WTC11 (cell line): ENCODE results near the gene ERICH4. TPM values are rescaled to one million over a fixed set of nuclear protein-coding genes. Genes with fewer than 3 reads are reported as not detected.

Experiments used
- ATAC-seq: fragments of 200-7000 bp; cut with Tn5 transposase; 2 replicates; pipeline ENCODE4 v1.10.0; 2021; ENCODE audit warnings: mild to moderate bottlenecking, moderate library complexity
- CTCF ChIA-PET: fragments of 300-600 bp; sonication (Branson Sonifier 250); formaldehyde crosslinking; loops from one replicate; lab custom pipeline; 2021; ENCODE audit warnings: antibody characterized with exemption; lab: Charles Lee
- POLR2A ChIA-PET: fragments of 350-600 bp; sonication (Branson Sonifier 250); formaldehyde crosslinking; loops from one replicate; lab custom pipeline; 2021; ENCODE audit warnings: antibody characterized with exemption; lab: Charles Lee
- DNase-seq: peaks from one replicate; pipeline ENCODE4 v3.0.0; 2021; ENCODE audit warnings: low spot score
- H3K27ac Mint-ChIP-seq: 2 replicates; pipeline ENCODE4 v1.8.0; 2021; ENCODE audit warnings: mixed read lengths
- H3K27me3 Mint-ChIP-seq: 2 replicates; pipeline ENCODE4 v1.8.0; 2021; ENCODE audit warnings: low read depth, mild to moderate bottlenecking, moderate library complexity, mixed read lengths
- H3K36me3 Mint-ChIP-seq: 2 replicates; pipeline ENCODE4 v1.8.0; 2021; ENCODE audit warnings: mixed read lengths
- H3K4me1 Mint-ChIP-seq: 2 replicates; pipeline ENCODE4 v1.8.0; 2022; ENCODE audit warnings: mixed read lengths
- H3K4me3 Mint-ChIP-seq: 2 replicates; pipeline ENCODE4 v1.8.0; 2021; ENCODE audit warnings: mild to moderate bottlenecking, moderate library complexity, mixed read lengths
- H3K9me3 Mint-ChIP-seq: 2 replicates; pipeline ENCODE4 v1.8.0; 2021; ENCODE audit warnings: mixed read lengths
- ATF1 ChIP-seq: sonication (generic); formaldehyde crosslinking; IDR thresholded peaks from 2 replicates; pipeline ENCODE4 v1.8.1; 2023; ENCODE audit warnings: mild to moderate bottlenecking, moderate library complexity, missing genetic modification reagents
- CBFB ChIP-seq: sonication (generic); formaldehyde crosslinking; IDR thresholded peaks from 2 replicates; pipeline ENCODE4 v1.8.1; 2022; ENCODE audit warnings: mild to moderate bottlenecking, low read depth, missing genetic modification reagents
- CDX4 ChIP-seq: fragments of 250-450 bp; sonication (Bioruptor Pico); IDR thresholded peaks from 2 replicates; pipeline ENCODE4 v1.9.0; 2021; ENCODE audit warnings: moderate library complexity, mild to moderate bottlenecking, inconsistent platforms, borderline replicate concordance
- CTCF ChIP-seq: fragments of 200-600 bp; IDR thresholded peaks from 2 replicates; pipeline ENCODE4 v1.8.0; 2022; ENCODE audit warnings: antibody characterized with exemption
- ESRRA ChIP-seq: sonication (generic); formaldehyde crosslinking; IDR thresholded peaks from 2 replicates; pipeline ENCODE4 v1.8.1; 2022; ENCODE audit warnings: mild to moderate bottlenecking, missing genetic modification reagents, borderline replicate concordance
- ETV6 ChIP-seq: sonication (generic); formaldehyde crosslinking; IDR thresholded peaks from 2 replicates; pipeline ENCODE4 v1.8.1; 2022; ENCODE audit warnings: mild to moderate bottlenecking, missing genetic modification reagents
- FOXJ3 ChIP-seq: sonication (generic); formaldehyde crosslinking; IDR thresholded peaks from 2 replicates; pipeline ENCODE4 v1.9.0; 2021; ENCODE audit warnings: missing genetic modification reagents, mild to moderate bottlenecking, borderline replicate concordance
- OVOL2 ChIP-seq: fragments of 250-450 bp; sonication (Bioruptor Pico); IDR thresholded peaks from 2 replicates; pipeline ENCODE4 v1.9.0; 2021; ENCODE audit warnings: mild to moderate bottlenecking, borderline replicate concordance
- PREB ChIP-seq: sonication (generic); formaldehyde crosslinking; IDR thresholded peaks from 2 replicates; pipeline ENCODE4 v1.8.1; 2022; ENCODE audit warnings: mild to moderate bottlenecking, missing genetic modification reagents, moderate library complexity, borderline replicate concordance
- RELA ChIP-seq: sonication (generic); formaldehyde crosslinking; IDR thresholded peaks from 2 replicates; pipeline ENCODE4 v1.8.1; 2022; ENCODE audit warnings: missing genetic modification reagents, mild to moderate bottlenecking, borderline replicate concordance
- RORB ChIP-seq: fragments of 250-450 bp; sonication (Bioruptor Pico); IDR thresholded peaks from 2 replicates; pipeline ENCODE4 v1.9.0; 2021; ENCODE audit warnings: mild to moderate bottlenecking
- SP1 ChIP-seq: sonication (generic); formaldehyde crosslinking; conservative IDR thresholded peaks from 2 replicates; pipeline ENCODE4 v1.8.1; 2022; ENCODE audit warnings: missing genetic modification reagents
- TCF7 ChIP-seq: sonication (generic); formaldehyde crosslinking; IDR thresholded peaks from 2 replicates; pipeline ENCODE4 v1.8.0; 2022; ENCODE audit warnings: mild to moderate bottlenecking, low read depth, missing genetic modification reagents, moderate library complexity
- TEAD1 ChIP-seq: sonication (generic); formaldehyde crosslinking; IDR thresholded peaks from 2 replicates; pipeline ENCODE4 v1.8.0; 2022; ENCODE audit warnings: mild to moderate bottlenecking, missing genetic modification reagents
- USF2 ChIP-seq: sonication (generic); formaldehyde crosslinking; IDR thresholded peaks from 2 replicates; pipeline ENCODE4 v1.8.1; 2023; ENCODE audit warnings: mild to moderate bottlenecking, missing genetic modification reagents, moderate library complexity
- ZBTB43 ChIP-seq: sonication (generic); formaldehyde crosslinking; IDR thresholded peaks from 2 replicates; pipeline ENCODE4 v1.8.1; 2023; ENCODE audit warnings: mild to moderate bottlenecking, missing genetic modification reagents
- ZNF423 ChIP-seq: fragments of 250-450 bp; sonication (Bioruptor Pico); IDR thresholded peaks from 2 replicates; pipeline ENCODE4 v2.1.2; 2022; ENCODE audit warnings: mild to moderate bottlenecking, moderate library complexity
- ZNF671 ChIP-seq: fragments of 250-450 bp; sonication (Bioruptor Pico); IDR thresholded peaks from 2 replicates; pipeline ENCODE4 v1.8.0; 2021; ENCODE audit warnings: mild to moderate bottlenecking
- total RNA-seq: library from RNA; stranded (reverse); gene quantifications from 3 replicates; pipeline ENCODE4 v1.2.3, GENCODE V29; 2021
- TF ChIP-seq, protein P1 (sequence below): fragments of 250-450 bp; sonication (Bioruptor Pico); IDR thresholded peaks from 2 replicates; pipeline ENCODE4 v2.1.2; 2022; ENCODE audit warnings: mild to moderate bottlenecking, moderate library complexity
- TF ChIP-seq, protein P2 (sequence below): sonication (generic); formaldehyde crosslinking; IDR thresholded peaks from 2 replicates; pipeline ENCODE4 v1.8.1; 2022; ENCODE audit warnings: low read depth, missing genetic modification reagents, borderline replicate concordance
- TF ChIP-seq, protein P3 (sequence below): fragments of 250-450 bp; sonication (Bioruptor Pico); conservative IDR thresholded peaks from 2 replicates; pipeline ENCODE4 v1.9.0; 2021; ENCODE audit warnings: mild to moderate bottlenecking

The ERICH4 gene
- total RNA-seq, 1 experiment from 2014 or later: 0.24 TPM

DNA sequence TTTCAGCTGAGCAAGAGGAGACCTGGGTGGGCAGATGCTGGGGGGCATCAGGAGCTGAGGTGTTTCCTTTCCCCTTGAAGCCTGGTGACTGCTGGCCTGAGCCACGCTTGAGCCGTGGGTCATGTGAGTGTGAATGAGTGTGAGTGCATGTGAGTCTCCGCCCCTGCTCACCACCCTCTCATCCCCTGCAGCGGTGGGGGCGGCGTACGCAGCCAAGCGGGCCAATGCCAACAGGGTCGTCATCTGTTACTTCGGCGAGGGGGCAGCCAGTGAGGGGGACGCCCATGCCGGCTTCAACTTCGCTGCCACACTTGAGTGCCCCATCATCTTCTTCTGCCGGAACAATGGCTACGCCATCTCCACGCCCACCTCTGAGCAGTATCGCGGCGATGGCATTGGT is 21.0 kb upstream of the ERICH4 start:
- no peak for ATAC-seq
- CTCF ChIA-PET: interaction anchor here (0.6 kb wide), 1 partner anchor 280 kb away, joined by 3 read pairs; no protein-coding TSS in a partner anchor
- peaks cover 9% of the 10 kb centered on the region for H3K36me3 Mint-ChIP-seq

GRCh38 chr19:41422456-41422855 is 20.5 kb upstream of the ERICH4 start:
- TF ChIP-seq FOXJ3 (CRISPR knock-in tag) (no peak), SP1 (CRISPR knock-in tag) (no peak), ATF1 (no peak), USF2 (CRISPR knock-in tag) (no peak), PREB (no peak), ZBTB43 (CRISPR knock-in tag) (no peak)
- no peaks in the 10 kb centered on the region for H3K27me3 Mint-ChIP-seq
- ATAC-seq (no peak), DNase-seq (no peak)
- no peak overlapping the region for H3K27ac Mint-ChIP-seq
- H3K36me3 Mint-ChIP-seq: peaks cover 9% of the 10 kb centered on the region
- ChIA-PET POLR2A (no interaction called here), CTCF (no interaction called here)
- H3K4me1 Mint-ChIP-seq: peaks cover 5% of the 10 kb centered on the region
- no peak overlapping the region for H3K4me3 Mint-ChIP-seq
- H3K9me3 Mint-ChIP-seq: no peaks in the 10 kb centered on the region

More for the DNA sequence above, 21.0 kb upstream of the ERICH4 start:
- no peaks in the 10 kb centered on the region for H3K27me3 Mint-ChIP-seq
- DNase-seq: no peak
- POLR2A ChIA-PET: no interaction called here
- peaks cover 3% of the 10 kb centered on the region for H3K4me1 Mint-ChIP-seq
- no peaks in the 10 kb centered on the region for H3K9me3 Mint-ChIP-seq
- no peak overlapping the region for H3K4me3 Mint-ChIP-seq
- TF ChIP-seq, protein P1, sequence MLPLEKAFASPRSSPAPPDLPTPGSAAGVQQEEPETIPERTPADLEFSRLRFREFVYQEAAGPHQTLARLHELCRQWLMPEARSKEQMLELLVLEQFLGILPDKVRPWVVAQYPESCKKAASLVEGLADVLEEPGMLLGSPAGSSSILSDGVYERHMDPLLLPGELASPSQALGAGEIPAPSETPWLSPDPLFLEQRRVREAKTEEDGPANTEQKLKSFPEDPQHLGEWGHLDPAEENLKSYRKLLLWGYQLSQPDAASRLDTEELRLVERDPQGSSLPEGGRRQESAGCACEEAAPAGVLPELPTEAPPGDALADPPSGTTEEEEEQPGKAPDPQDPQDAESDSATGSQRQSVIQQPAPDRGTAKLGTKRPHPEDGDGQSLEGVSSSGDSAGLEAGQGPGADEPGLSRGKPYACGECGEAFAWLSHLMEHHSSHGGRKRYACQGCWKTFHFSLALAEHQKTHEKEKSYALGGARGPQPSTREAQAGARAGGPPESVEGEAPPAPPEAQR (CRISPR knock-in tag): no peak
- TF ChIP-seq CBFB (CRISPR knock-in tag) (no peak), RELA (CRISPR knock-in tag) (no peak), OVOL2 (CRISPR knock-in tag) (no peak), CDX4 (CRISPR knock-in tag) (no peak), CTCF (no peak), ESRRA (no peak), ZNF423 (CRISPR knock-in tag) (no peak), ETV6 (no peak), ZNF671 (CRISPR knock-in tag) (no peak), FOXJ3 (CRISPR knock-in tag) (no peak), TEAD1 (no peak), SP1 (CRISPR knock-in tag) (no peak), RORB (CRISPR knock-in tag) (no peak), TCF7 (CRISPR knock-in tag) (no peak)
- TF ChIP-seq, protein P2, sequence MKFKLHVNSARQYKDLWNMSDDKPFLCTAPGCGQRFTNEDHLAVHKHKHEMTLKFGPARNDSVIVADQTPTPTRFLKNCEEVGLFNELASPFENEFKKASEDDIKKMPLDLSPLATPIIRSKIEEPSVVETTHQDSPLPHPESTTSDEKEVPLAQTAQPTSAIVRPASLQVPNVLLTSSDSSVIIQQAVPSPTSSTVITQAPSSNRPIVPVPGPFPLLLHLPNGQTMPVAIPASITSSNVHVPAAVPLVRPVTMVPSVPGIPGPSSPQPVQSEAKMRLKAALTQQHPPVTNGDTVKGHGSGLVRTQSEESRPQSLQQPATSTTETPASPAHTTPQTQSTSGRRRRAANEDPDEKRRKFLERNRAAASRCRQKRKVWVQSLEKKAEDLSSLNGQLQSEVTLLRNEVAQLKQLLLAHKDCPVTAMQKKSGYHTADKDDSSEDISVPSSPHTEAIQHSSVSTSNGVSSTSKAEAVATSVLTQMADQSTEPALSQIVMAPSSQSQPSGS: no peak
- TF ChIP-seq, protein P3, sequence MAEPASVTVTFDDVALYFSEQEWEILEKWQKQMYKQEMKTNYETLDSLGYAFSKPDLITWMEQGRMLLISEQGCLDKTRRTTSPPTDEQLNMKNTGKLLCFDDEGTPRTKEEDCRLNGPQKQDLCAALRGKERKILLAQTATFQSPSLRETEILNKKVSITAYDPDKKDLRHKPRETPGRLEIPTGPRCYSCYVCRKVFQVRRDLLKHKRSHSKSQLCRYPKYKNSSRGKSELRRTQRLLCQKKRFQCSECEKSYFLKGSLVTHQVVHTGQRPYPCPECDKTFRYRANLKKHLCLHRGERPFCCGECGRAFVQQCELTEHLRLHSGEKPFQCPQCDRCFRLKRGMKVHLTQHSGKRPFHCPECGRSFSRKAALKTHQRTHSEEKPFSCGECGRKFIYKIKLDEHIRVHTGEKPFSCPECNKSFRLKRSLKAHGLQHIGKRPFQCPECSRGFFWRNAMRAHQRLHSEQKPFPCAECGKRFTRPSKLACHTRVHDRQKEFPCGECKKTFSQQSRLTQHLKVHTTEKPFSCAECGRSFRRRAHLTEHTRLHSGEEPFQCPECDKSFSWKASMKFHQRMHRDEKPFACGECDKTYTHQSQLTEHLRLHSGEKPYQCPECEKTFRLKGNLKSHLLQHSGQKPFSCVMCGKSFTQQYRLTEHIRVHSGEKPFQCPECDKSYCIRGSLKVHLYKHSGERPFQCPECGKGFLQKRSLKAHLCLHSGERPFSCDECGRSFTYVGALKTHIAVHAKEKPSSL: no peak
- no peak overlapping the region for H3K27ac Mint-ChIP-seq
